Gastroesophageal sphincter (tissue), 2 donors: ENCODE results near the gene TRIP4.

Source experiments
- POLR2A ChIP-seq, 2 donors: fragments of 450-650 bp; IDR thresholded peaks; one replicate each; pipeline ENCODE4 v1.6.1; 2017; ENCODE audit warnings: antibody characterized with exemption in 2 of 2, mild to moderate bottlenecking in 2 of 2, moderate library complexity in 1 of 2
- POLR2AphosphoS5 ChIP-seq: sonication (generic); formaldehyde crosslinking; IDR thresholded peaks from one replicate; pipeline ENCODE4 v1.6.1; 2017; ENCODE audit warnings: antibody characterized with exemption

- TF ChIP-seq POLR2AphosphoS5 (no peak), POLR2A (IDR thresholded peaks at IDR 0.05) (no peak)
These were observed 57.2 kb downstream of the TRIP4 start for GRCh38 chr15:64444836-64445235.
